NCI-H1092 treated with DMSO at 0.1 percent for 48 hours (cell line): ENCODE measurements around the gene XKR7.
A peak's percentile ranks its signal among the peaks of the same experiment; 100 is the strongest.
"Not testable (repeated sequence)": the region's sequence is repeated elsewhere in the genome, so short reads cannot be mapped to it uniquely, and the experiment has no call there.

Experiments
- DNase-seq: peaks from one replicate; lab custom pipeline; 2025; lab: John Stamatoyannopoulos, UW

The XKR7 gene

GRCh38 chr20:32013326-32013725, 45.4 kb downstream of the XKR7 start:
- DNase-seq: no peak

DNA sequence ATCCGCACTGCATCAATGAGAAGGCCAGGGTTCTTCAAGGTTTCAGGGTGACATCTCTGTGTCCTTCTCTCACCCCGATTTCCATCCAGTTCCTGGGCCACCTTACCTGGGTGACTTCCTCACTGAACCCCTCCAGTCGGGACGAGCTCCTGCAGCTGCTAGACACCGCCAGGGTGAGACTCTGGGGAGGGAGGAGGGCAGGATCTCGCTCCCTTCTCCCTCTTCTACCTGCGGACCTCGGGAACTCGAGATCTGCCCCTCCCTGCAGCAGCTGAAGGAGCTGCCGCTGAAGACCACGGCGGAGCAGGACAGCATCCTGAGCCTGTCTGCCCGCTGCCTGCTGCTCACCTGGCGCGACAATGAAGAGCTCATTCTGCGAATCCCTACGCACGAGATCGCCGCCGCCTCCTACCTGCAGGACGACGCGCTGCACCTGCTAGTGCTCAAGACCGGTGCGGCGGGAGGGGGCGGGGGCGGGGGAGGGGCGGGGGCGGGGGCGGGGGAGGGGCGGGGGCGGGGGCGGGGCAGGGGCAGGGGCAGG, 49.8 kb downstream of the XKR7 start:
- peak; percentile 75 for DNase-seq

GRCh38 chr20:32018269-32019155, 50.6 kb downstream of the XKR7 start:
- DNase-seq: peak; percentile 75

DNA sequence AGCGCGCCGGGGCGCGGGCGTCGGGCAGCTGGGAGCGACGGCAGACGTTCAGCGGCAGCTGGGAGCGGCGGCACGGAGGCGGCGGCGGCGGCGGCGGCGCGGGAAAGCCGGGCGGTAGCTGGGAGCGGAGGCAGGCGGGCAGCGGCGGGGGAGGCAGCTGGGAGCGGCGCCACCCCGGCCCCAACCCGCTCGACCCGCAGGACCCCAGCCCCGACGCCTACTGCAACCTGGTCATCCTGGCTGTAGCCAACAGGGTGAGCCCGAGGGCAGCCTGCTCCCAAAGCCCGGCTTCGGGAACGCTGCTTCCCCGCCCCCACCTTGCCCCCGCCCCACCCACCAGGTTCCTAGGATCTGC, 51.2 kb downstream of the XKR7 start:
- DNase-seq: peak; percentile 32

DNA sequence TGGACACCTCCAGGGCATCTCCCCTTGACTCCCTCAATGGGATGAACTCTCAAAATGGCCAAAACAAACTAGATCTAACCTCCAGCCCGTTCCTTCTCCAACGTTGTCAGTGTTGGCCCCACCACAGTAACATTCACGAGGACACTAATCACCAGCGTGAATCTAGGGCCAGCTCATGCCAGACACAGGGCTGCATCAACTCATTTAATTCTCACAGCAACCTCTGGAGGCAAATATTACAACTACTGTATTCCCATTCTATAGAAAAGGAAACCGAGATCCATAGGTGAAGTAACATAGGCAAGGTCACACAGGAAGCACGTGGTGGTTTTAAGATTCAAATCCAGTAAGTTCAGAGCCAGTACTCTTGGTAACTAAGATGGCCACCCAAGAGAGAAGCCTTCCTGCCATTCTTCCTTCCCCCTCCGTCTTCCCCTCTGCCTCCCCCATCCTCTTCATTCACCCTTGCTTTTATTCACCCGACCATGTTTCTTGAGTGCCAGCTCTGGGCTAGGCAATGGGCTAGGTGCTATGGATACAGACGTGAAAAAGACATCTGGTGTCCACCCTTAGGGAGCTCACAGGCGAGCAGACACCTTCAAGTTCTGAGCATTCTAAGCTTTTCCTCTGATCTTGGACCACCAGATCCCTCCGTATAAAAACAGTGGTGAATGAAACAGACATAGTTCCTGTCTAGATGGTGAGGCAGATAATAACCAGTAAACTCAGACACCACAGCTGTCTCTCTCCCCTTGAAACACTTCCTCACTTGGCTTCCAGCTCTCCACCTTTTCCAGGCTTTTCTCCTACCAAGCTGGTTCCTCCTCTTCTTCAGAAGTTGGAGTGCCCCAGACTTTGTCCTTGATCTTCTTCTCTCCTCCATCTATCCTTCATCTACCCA, 51.9 kb downstream of the XKR7 start:
- no peak for DNase-seq

GRCh38 chr20:32021091-32021490, 53.1 kb downstream of the XKR7 start:
- DNase-seq: no peak

- no peak for DNase-seq
These were observed 56.8 kb downstream of the XKR7 start for GRCh38 chr20:32024683-32025295.

DNA sequence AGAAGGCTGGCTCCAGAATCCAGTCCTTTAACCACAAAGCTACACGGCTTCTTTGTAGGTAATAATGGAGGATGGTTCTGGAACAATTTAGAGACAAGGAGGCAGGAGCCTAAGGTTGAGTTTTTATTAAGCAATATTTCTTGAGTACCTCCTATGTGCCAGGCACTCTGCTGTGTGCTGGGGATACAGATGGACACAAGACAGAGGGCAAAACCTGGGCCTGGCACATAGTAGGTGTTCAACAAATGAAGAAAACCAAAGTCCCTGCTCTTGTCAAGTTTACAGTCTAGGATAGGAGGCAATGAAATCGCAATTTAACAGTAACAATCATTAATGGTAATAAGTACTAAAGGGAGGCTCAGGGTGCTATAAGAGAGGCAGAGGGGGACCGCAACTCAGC, 59.7 kb downstream of the XKR7 start:
- no peak for DNase-seq

GRCh38 chr20:32028647-32029372, 60.9 kb downstream of the XKR7 start:
- DNase-seq: no peak

DNA sequence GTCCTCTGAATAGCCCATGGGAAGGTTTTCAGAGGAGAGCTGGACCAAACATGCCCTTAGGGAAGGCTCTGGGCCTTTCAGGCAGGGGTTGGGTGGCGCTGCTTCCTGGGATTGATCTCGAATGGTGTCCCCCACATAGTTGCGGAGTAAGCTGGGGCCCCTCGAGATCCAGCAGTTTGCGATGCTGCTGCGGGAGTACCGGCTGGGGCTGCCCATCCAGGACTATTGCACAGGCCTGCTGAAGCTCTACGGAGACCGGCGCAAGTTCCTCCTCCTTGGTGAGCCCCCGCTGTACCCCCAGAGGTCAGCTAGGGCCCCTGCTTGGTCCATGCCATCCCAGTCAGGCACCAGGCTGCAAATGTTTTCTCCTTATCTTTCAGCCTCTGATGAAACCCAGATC, 61.6 kb downstream of the XKR7 start:
- DNase-seq: no peak

DNA sequence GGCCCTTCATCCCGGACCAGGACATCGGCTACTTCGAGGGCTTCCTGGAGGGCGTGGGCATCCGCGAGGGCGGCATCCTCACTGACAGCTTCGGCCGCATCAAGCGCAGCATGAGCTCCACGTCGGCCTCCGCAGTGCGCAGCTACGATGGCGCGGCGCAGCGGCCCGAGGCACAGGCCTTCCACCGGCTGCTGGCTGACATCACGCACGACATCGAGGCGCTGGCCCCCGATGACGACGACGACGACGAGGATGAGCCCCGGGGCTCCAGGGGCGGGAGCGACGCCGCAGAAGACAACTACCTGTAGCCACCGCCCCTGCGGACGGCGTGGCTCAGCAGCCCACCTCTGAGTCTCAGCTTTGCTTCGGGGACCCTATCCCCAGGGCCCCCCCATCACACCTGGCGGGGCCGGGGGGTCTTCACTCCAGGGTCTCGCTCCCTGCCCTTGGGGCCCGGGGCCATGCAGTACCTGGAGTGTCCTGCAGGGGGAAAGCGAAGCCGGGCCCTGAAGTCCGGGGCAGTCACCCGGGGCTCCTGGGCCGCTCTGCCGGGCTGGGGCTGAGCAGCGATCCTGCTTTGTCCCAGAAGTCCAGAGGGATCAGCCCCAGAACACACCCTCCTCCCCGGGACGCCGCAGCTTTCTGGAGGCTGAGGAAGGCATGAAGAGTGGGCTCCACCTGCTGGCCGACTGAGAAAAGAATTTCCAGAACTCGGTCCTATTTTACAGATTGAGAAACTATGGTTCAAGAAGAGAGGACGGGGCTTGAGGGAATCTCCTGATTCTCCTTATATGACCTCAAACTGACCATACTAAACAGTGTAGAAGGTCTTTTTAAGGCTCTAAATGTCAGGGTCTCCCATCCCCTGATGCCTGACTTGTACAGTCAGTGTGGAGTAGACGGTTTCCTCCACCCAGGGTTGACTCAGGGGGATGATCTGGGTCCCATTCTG, 63.3 kb downstream of the XKR7 start:
- peak; percentile 57 for DNase-seq

- DNase-seq: no peak
These were observed 65.4 kb downstream of the XKR7 start for GRCh38 chr20:32033316-32033715.

DNA sequence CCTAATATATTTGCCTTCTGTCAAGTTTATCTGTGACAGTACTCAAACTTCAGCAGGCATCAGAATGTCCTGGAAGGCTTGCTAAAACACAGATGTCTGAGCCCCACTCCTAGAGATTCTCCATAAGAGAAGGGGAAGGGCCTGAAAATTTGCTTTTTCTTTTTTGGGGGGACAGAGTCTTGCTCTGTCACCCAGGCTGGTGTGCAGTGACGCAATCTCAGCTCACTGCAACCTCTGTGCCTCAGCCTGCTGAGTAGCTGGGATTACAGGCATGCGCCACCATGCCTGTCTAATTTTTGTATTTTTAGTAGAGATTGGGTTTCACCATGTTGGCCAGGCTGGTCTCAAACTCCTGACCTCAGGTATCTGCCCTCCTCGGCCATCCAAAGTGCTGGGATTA, 65.8 kb downstream of the XKR7 start:
- DNase-seq: not testable (repeated sequence)

- no peak for DNase-seq
These were observed 66.9 kb downstream of the XKR7 start for GRCh38 chr20:32034581-32035425.

DNA sequence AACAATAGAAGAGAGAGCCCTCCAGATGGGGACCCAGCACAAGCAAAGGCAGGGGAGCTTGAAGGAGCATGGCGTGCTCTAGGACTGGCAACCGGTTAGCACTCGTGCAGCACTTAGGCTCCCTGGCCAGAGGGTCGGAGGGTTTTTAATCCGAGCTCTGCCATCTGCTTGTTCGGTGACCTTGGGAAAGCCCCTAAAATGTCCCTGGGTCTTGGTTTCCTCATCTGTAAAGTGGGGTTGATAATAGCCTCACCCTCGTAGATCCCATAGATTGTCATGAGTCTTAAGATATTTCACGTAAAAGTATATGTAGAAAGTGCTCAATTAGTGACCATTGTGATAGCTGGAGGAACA, 67.5 kb downstream of the XKR7 start:
- DNase-seq: no peak

- no peak for DNase-seq
These were observed 68.3 kb downstream of the XKR7 start for GRCh38 chr20:32036252-32036651.

GRCh38 chr20:32036716-32037485, 69.0 kb downstream of the XKR7 start:
- DNase-seq: no peak

DNA sequence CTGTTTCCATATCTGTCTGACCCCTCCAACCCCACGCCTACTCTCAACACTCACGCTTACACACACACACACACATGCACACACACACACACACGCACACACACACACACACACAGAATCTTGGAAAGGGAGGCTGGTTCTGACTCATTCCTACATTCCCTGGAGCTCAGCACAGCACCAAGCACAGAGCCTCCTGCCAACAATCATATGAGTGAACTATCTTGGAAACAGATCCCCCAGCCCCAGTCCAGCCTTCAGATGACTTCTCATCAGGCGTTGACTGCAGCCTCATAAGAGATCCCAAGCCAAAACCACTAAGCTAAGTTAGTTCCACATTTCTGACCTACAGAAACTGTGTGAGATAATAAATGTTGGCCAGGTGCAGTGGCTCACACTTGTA, 70.0 kb downstream of the XKR7 start:
- no peak for DNase-seq
